CD14-positive monocyte (primary cell): Measurements from ENCODE around the gene DPP6. TPM values are rescaled to one million over a fixed set of nuclear protein-coding genes. Genes with fewer than 3 reads are reported as not detected.

ENCODE experiments used
- DNase-seq, 3 donors: peaks; one replicate each; pipeline ENCODE4 v3.0.0-alpha.2; 2011 to 2022
- H2AFZ ChIP-seq: 2 replicates; pipeline ENCODE4 v1.6.0; 2012; ENCODE audit warnings: mild to moderate bottlenecking, low read depth, low read length, inconsistent platforms; ENCODE audit not compliant: insufficient read depth, poor library complexity, severe bottlenecking
- H3K27ac ChIP-seq, 2 donors: 1 replicate in 1 of 2; 2 replicates in 1 of 2; pipeline ENCODE4 v1.5.1; 2012 to 2013; ENCODE audit warnings: low read length in 2 of 2, control low read depth in 1 of 2, inconsistent platforms in 1 of 2, low read depth in 1 of 2, mild to moderate bottlenecking in 1 of 2
- H3K27me3 ChIP-seq, 2 donors: one replicate each; pipeline versions ENCODE4 v1.6.0 to v1.6.1; 2011 to 2013; ENCODE audit warnings: low read length in 2 of 2; ENCODE audit not compliant: control insufficient read depth in 2 of 2, insufficient read depth in 2 of 2
- H3K36me3 ChIP-seq, 2 donors: replicated peaks in 1 of 2; 1 replicate in 1 of 2; 2 replicates in 1 of 2; pipeline versions ENCODE4 v1.5.1 to v1.6.1; 2012 to 2013; ENCODE audit warnings: low read length in 2 of 2, control low read depth in 1 of 2, inconsistent platforms in 1 of 2, mild to moderate bottlenecking in 1 of 2; ENCODE audit not compliant: insufficient read depth in 2 of 2, control insufficient read depth in 1 of 2
- H3K4me1 ChIP-seq, 2 donors: 1 replicate in 1 of 2; 2 replicates in 1 of 2; pipeline versions ENCODE4 v1.5.1 to v1.6.1; 2012 to 2013; ENCODE audit warnings: low read length in 2 of 2, control low read depth in 1 of 2, inconsistent platforms in 1 of 2, mild to moderate bottlenecking in 1 of 2, moderate library complexity in 1 of 2; ENCODE audit not compliant: insufficient read depth in 2 of 2, control insufficient read depth in 1 of 2
- H3K4me2 ChIP-seq: replicated peaks from 2 replicates; pipeline ENCODE3; 2012; ENCODE audit warnings: low read length, moderate library complexity, mild to moderate bottlenecking; ENCODE audit not compliant: poor library complexity, severe bottlenecking; ENCODE audit errors: extremely low read depth
- H3K4me3 ChIP-seq, 3 experiments: fragments of 200-600 bp in 1 of 3; sonication (generic) in 1 of 3; replicated peaks in 1 of 3; 1 replicate in 2 of 3; 2 replicates in 1 of 3; pipeline ENCODE4 v1.5.1; 2011 to 2013; ENCODE audit warnings: low read length in 3 of 3, mild to moderate bottlenecking in 3 of 3, control low read depth in 2 of 3, low read depth in 2 of 3, inconsistent platforms in 1 of 3, moderate library complexity in 1 of 3
- H3K79me2 ChIP-seq: 2 replicates; pipeline ENCODE4 v1.6.0; 2012; ENCODE audit warnings: mild to moderate bottlenecking, control low read depth, inconsistent platforms, low read length, moderate library complexity; ENCODE audit not compliant: insufficient read depth
- H3K9ac ChIP-seq: 2 replicates; pipeline ENCODE4 v1.6.0; 2017; ENCODE audit warnings: low read length, mild to moderate bottlenecking; ENCODE audit not compliant: insufficient read depth, poor library complexity, severe bottlenecking
- H3K9me3 ChIP-seq, 2 donors: replicated peaks in 1 of 2; 1 replicate in 1 of 2; 2 replicates in 1 of 2; pipeline versions ENCODE4 v1.5.1 to v1.6.1; 2012 to 2013; ENCODE audit warnings: low read length in 2 of 2, control low read depth in 1 of 2; ENCODE audit not compliant: control insufficient read depth in 1 of 2, insufficient read depth in 1 of 2
- H4K20me1 ChIP-seq: 2 replicates; pipeline ENCODE4 v1.6.0; 2012; ENCODE audit warnings: mild to moderate bottlenecking, low read length, control low read depth, moderate library complexity; ENCODE audit not compliant: insufficient read depth
- H3K27ac Mint-ChIP-seq, 7 donors: one replicate each; pipeline ENCODE4 v1.8.0; 2020; ENCODE audit warnings: mild to moderate bottlenecking in 7 of 7, mixed read lengths in 7 of 7, moderate library complexity in 6 of 7, inconsistent platforms in 2 of 7
- H3K27me3 Mint-ChIP-seq, 3 donors: one replicate each; pipeline ENCODE4 v1.8.0; 2021 to 2022; ENCODE audit warnings: low read depth in 3 of 3, mild to moderate bottlenecking in 3 of 3, mixed read lengths in 3 of 3, moderate library complexity in 3 of 3, inconsistent platforms in 1 of 3
- H3K36me3 Mint-ChIP-seq, 2 donors: one replicate each; pipeline ENCODE4 v1.8.0; 2020; ENCODE audit warnings: mixed read lengths in 2 of 2, inconsistent platforms in 1 of 2, mild to moderate bottlenecking in 1 of 2
- H3K4me1 Mint-ChIP-seq: one replicate; pipeline ENCODE4 v1.8.0; 2020; ENCODE audit warnings: mild to moderate bottlenecking, mixed read lengths
- H3K4me3 Mint-ChIP-seq, 2 donors: one replicate each; pipeline ENCODE4 v1.8.0; 2020; ENCODE audit warnings: mild to moderate bottlenecking in 2 of 2, mixed read lengths in 2 of 2, moderate library complexity in 1 of 2
- H3K9me3 Mint-ChIP-seq, 7 donors: one replicate each; pipeline ENCODE4 v1.8.0; 2020 to 2022; ENCODE audit warnings: mixed read lengths in 7 of 7, mild to moderate bottlenecking in 6 of 7, moderate library complexity in 6 of 7, inconsistent platforms in 2 of 7
- WGBS: methylation state at CpG from one replicate; pipeline ENCODE4 v1.1.5; 2013; ENCODE audit warnings: missing lambda C conversion rate; ENCODE audit not compliant: insufficient coverage; 5-methylcytosine and 5-hydroxymethylcytosine counted together
- intact Hi-C, 2 donors: fragments of 100-400 bp; cut with micrococcal nuclease; formaldehyde crosslinking; loops; one replicate each; pipeline versions ENCODE4 v1.15.0 to v1.15.1; 2023
- polyA plus RNA-seq, 3 donors: library from polyadenylated mRNA; depleted of rRNA in 1 of 3; unstranded in 2 of 3; stranded (reverse) in 1 of 3; fragments of 300-500 nt in 2 of 3; fragments of >200 nt in 1 of 3; fragmentation: Illumina TruSeq in 2 of 3; gene quantifications; 1 replicate in 2 of 3; 2 replicates in 1 of 3; pipeline ENCODE4 v1.2.3, GENCODE V29; 2012 to 2021
- TF ChIP-seq, protein P1 (sequence below): fragments of 200-600 bp; IDR thresholded peaks from one replicate; pipeline ENCODE4 v1.8.0; 2022; ENCODE audit warnings: antibody characterized with exemption, mild to moderate bottlenecking

Gene DPP6
- polyA plus RNA-seq, 3 donors: not detected

DNA sequence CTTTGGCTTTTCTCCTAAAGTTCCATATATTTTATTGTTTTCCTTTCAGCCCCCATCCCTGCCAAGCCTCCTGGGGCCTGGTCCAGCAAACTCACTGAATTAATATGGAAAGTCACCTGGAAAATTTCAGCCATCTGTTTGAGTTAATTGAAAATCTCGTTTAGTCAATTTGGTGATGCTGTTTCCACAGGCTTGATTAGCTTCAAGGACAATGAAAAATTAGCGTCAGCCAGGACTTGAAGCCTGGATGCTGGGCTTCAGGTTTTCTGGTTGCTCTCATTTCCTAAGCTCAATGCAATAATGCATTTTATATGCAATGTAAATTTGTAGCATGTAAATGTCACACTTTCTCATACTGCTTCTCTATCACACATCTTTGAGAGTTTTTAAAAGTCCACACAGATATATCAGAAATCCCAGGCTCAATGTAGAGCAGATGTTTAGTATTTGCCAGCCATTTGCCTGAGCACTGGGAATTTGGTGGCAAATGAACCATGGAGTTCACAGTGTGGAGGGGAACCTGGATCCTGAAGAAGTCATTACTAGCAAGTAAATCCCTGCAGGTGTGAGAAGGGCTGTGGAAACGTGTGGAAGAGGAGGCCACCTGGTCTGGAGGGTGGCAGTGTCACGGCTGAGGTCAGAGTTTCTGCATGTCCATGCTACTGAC, 722.2 kb downstream of the DPP6 start:
- no peak overlapping the region for H3K4me3 Mint-ChIP-seq
- Histone ChIP-seq H3K9me3 (peaks cover 10 to 16% of the 10 kb centered on the region in 2 donors), H3K4me2 (no peak overlapping the region), H2AFZ (no peak overlapping the region), H3K4me3 (no peak overlapping the region), H3K27me3 (no peaks in the 10 kb centered on the region), H3K27ac (no peak overlapping the region), H4K20me1 (no peaks in the 10 kb centered on the region), H3K4me1 (no peaks in the 10 kb centered on the region), H3K36me3 (no peaks in the 10 kb centered on the region), H3K9ac (no peak overlapping the region), H3K79me2 (no peaks in the 10 kb centered on the region)
- H3K27ac Mint-ChIP-seq: no peak overlapping the region
- WGBS: 88% methylated on average over 4 of the region's 4 CpGs
- TF ChIP-seq, protein P1, sequence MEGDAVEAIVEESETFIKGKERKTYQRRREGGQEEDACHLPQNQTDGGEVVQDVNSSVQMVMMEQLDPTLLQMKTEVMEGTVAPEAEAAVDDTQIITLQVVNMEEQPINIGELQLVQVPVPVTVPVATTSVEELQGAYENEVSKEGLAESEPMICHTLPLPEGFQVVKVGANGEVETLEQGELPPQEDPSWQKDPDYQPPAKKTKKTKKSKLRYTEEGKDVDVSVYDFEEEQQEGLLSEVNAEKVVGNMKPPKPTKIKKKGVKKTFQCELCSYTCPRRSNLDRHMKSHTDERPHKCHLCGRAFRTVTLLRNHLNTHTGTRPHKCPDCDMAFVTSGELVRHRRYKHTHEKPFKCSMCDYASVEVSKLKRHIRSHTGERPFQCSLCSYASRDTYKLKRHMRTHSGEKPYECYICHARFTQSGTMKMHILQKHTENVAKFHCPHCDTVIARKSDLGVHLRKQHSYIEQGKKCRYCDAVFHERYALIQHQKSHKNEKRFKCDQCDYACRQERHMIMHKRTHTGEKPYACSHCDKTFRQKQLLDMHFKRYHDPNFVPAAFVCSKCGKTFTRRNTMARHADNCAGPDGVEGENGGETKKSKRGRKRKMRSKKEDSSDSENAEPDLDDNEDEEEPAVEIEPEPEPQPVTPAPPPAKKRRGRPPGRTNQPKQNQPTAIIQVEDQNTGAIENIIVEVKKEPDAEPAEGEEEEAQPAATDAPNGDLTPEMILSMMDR: no peak
- no peak for DNase-seq
- peaks cover 11 to 29% (median 15%) of the 10 kb centered on the region in 7 donors for H3K9me3 Mint-ChIP-seq
- H3K36me3 Mint-ChIP-seq: no peaks in the 10 kb centered on the region
- peaks cover 0 to 2% (median 2%) of the 10 kb centered on the region in 3 donors for H3K27me3 Mint-ChIP-seq
- intact Hi-C loops: no loop called here
- no peaks in the 10 kb centered on the region for H3K4me1 Mint-ChIP-seq

DNA sequence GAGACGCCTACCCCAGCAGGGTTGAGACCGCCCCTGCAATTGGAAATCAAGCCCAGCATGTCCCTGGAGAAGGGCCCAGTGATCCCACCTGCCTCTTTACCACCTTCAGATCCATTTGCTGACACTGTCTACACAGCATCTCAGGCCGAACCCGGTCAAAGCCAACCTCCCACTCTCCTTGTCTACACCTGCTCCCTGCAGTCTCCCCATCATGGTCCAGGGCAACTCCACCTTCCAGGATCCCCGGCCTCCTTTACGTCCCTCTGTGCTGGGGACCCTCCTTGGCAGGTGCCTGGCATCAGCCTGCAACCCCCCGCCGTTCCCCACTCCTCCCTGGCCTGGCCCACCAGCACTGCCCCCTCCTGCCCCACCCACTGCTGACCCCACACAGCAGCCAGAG, 723.5 kb downstream of the DPP6 start:
- no peaks in the 10 kb centered on the region for H3K79me2 ChIP-seq
- no peak overlapping the region for H3K9ac ChIP-seq
- 89% methylated on average over 8 of the region's 8 CpGs for WGBS
- no peaks in the 10 kb centered on the region for H3K36me3 Mint-ChIP-seq
- no peaks in the 10 kb centered on the region for H3K4me1 ChIP-seq
- H3K4me3 ChIP-seq: no peak overlapping the region
- no peaks in the 10 kb centered on the region for H3K36me3 ChIP-seq
- intact Hi-C loops: no loop called here
- H3K4me1 Mint-ChIP-seq: no peaks in the 10 kb centered on the region
- peaks cover 8 to 34% (median 13%) of the 10 kb centered on the region in 7 donors for H3K9me3 Mint-ChIP-seq
- TF ChIP-seq, protein P1: no peak
- no peak overlapping the region for H2AFZ ChIP-seq
- H3K27ac Mint-ChIP-seq: no peak overlapping the region
- H3K27ac ChIP-seq: no peak overlapping the region
- DNase-seq: no peak
- no peaks in the 10 kb centered on the region for H3K27me3 ChIP-seq
- H4K20me1 ChIP-seq: no peaks in the 10 kb centered on the region
- H3K27me3 Mint-ChIP-seq: peaks cover 0 to 2% (median 2%) of the 10 kb centered on the region in 3 donors
- no peak overlapping the region for H3K4me3 Mint-ChIP-seq
- H3K4me2 ChIP-seq: no peak overlapping the region
- peaks cover 17% of the 10 kb centered on the region in 2 donors for H3K9me3 ChIP-seq
